ENCODE measurements around the gene GSTA3. TPM values are rescaled to one million over a fixed set of nuclear protein-coding genes. Genes with fewer than 3 reads are reported as not detected.
"Not testable (repeated sequence)": the region's sequence is repeated elsewhere in the genome, so short reads cannot be mapped to it uniquely, and the experiment has no call there.

The GSTA3 gene
- total RNA-seq, 1 donor from 2014 or later = not detected

- no peak for TF ChIP-seq CTCF (conservative IDR thresholded peaks at IDR 0.05; ENCODE audit: low read depth, low read length)
- no peak overlapping the region for H3K4me3 ChIP-seq (ENCODE audit: low read depth, low read length)
- peak; percentile 65 for DNase-seq (ENCODE audit: low read depth)
These were observed 32.3 kb downstream of the GSTA3 start for GRCh38 chr6:52877168-52877567.

DNA sequence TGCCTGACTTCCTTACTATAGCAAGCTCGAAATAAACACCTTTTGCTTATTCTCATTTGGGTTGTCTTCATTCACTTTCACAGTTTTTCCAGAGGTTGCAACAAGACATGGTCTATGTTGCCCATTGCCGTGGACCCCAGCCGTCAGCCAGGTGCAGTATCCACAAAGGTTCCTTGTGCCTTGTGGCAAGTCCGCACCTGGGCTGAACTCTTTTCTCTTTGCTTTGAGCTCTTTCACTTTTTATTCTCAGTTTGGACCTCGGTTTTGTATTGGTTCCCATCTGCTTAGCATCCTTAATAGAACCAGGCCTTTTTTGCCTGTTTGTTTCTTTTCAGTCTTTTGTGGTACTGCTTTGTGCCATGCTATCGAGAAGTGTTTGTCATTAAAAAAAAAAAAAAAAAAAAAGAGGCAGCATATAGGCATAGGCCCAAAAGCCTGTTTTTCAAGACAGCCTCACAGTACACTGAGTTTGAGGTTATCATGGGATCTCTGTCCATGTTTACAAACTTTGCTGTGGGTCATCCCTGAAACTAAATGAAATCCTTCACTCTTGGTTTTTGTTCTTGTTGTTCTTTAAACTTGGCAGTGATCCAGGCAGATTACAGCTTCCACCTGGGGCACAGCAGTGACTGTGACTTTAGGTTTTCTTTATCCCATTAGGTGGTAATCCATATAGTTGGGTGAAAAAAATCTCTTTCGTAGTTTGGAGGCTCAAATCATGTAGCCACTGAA, 33.3 kb downstream of the GSTA3 start:
- no peak for DNase-seq (ENCODE audit: low read depth)
- TF ChIP-seq CTCF (conservative IDR thresholded peaks at IDR 0.05; ENCODE audit: low read depth, low read length) = no peak
- H3K4me3 ChIP-seq (ENCODE audit: low read depth, low read length) = no peak overlapping the region

GRCh38 chr6:52872031-52872430, 37.5 kb downstream of the GSTA3 start:
- no peak for DNase-seq (ENCODE audit: low read depth)
- TF ChIP-seq CTCF (conservative IDR thresholded peaks at IDR 0.05; ENCODE audit: low read depth, low read length) = no peak
- H3K4me3 ChIP-seq (ENCODE audit: low read depth, low read length) = no peak overlapping the region

- no peak for TF ChIP-seq CTCF (conservative IDR thresholded peaks at IDR 0.05; ENCODE audit: low read depth, low read length)
- no peak for DNase-seq (ENCODE audit: low read depth)
- H3K4me3 ChIP-seq (ENCODE audit: low read depth, low read length) = no peak overlapping the region
These were observed 37.9 kb downstream of the GSTA3 start for GRCh38 chr6:52871621-52872020.

DNA sequence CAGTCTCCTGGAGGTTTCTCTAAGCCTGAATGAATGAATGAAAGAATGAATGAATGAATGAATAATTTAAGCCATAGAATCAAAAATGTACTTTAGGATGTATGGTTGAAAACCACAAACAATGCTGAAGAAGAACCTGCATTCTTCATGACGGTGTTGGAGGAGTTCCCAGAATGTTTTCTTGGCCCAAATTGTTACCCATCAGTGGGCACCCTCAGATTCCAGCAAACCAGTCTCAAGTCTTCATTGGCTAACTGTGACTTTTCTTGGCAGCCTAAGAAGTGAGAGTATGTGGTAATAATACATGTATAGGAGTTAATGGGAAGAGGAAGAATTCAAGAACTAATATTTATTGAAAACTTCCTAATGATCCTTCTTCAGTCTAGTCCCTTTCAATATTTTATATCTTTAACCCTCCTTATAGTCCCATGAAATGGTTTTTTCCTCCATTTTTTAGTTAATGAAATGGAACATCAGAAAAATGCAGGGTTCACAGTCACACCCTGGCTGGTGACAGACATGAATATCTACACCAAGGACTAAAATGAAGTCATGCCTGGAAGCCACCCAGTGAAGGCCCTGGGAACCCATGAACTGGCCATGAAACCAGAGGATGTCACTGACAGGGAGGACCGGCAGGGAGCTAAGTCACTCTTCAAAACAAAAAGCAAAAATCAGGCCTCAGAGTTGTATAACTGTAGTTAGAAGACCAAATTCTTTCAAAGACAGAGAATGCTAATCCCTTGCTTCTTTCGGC, 39.0 kb downstream of the GSTA3 start:
- not testable (repeated sequence) for DNase-seq (ENCODE audit: low read depth); H3K4me3 ChIP-seq (ENCODE audit: low read depth, low read length)

DNA sequence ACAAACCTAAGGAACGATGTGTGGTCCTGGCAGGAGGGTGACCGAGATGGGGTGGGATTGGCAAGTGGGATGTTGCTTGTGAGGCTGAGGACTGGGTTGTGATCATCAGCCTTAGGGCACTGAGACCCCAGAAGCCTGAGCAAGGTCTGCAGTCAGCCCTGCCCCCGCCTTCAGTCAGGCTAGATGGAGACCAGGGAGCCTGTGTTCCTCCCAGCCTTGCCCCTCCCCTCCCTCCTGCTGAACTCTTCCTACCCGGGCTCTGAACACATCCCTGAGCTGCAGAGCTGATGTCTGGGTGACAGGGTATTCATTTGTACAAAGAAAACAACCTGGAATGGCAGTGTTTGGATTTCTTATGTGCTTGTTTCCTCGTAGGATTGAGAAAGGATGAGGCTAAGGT, 40.6 kb downstream of the GSTA3 start:
- DNase-seq (ENCODE audit: low read depth); H3K4me3 ChIP-seq (ENCODE audit: low read depth, low read length): not testable (repeated sequence)

- H3K4me3 ChIP-seq (ENCODE audit: low read depth, low read length) = no peak overlapping the region
- no peak for DNase-seq (ENCODE audit: low read depth)
- TF ChIP-seq CTCF (conservative IDR thresholded peaks at IDR 0.05; ENCODE audit: low read depth, low read length) = no peak
These were observed 41.3 kb downstream of the GSTA3 start for GRCh38 chr6:52868240-52868639.

GRCh38 chr6:52861151-52861550, 48.3 kb downstream of the GSTA3 start:
- not testable (repeated sequence) for DNase-seq (ENCODE audit: low read depth); H3K4me3 ChIP-seq (ENCODE audit: low read depth, low read length)

All from epithelial cell of proximal tubule (primary cell).